Panc1 (cell line): ENCODE results near the gene RBCK1. TPM values are rescaled to one million over a fixed set of nuclear protein-coding genes. Genes with fewer than 3 reads are reported as not detected.

Experiments
- ATAC-seq: fragments of 200-7000 bp; cut with Tn5 transposase; 2 replicates; pipeline ENCODE4 v1.9.1; 2020; ENCODE audit warnings: mild to moderate bottlenecking, moderate library complexity
- BruUV-seq: library from RNA; stranded (reverse); fragments of 400-500 nt; replicated peaks from 2 replicates; lab custom pipeline; 2021; lab: Mats Ljungman, UMichigan
- CTCF ChIA-PET: fragments of 300-600 bp; sonication (Branson Sonifier 250); formaldehyde crosslinking; loops from one replicate; lab custom pipeline; 2022; ENCODE audit warnings: antibody characterized with exemption; lab: Charles Lee
- POLR2A ChIA-PET: fragments of 300-600 bp; sonication (Branson Sonifier 250); formaldehyde crosslinking; loops from one replicate; lab custom pipeline; 2022; ENCODE audit warnings: antibody characterized with exemption; lab: Charles Lee
- DNase-seq: peaks from one replicate; pipeline ENCODE4 v3.0.0-alpha.2; 2010; ENCODE audit warnings: low read depth, low spot score
- H3K27ac ChIP-seq: 2 replicates; pipeline ENCODE4 v1.5.1; 2011; ENCODE audit warnings: mild to moderate bottlenecking, low read length, inconsistent platforms
- H3K27me3 ChIP-seq: fragments of 200-500 bp; sonication (Bioruptor generic); 2 replicates; pipeline ENCODE4 v1.6.0; 2014; ENCODE audit warnings: low read length, inconsistent platforms; ENCODE audit not compliant: control insufficient read depth, insufficient read depth
- H3K36me3 ChIP-seq: fragments of 200-500 bp; sonication (Bioruptor generic); 2 replicates; pipeline ENCODE4 v1.5.1; 2014; ENCODE audit warnings: inconsistent platforms, mild to moderate bottlenecking, low read length, moderate library complexity; ENCODE audit not compliant: control insufficient read depth, insufficient read depth
- H3K4me1 ChIP-seq: 2 replicates; pipeline ENCODE4 v1.5.1; 2011; ENCODE audit warnings: inconsistent platforms, mild to moderate bottlenecking, low read length, moderate library complexity; ENCODE audit not compliant: control insufficient read depth, insufficient read depth
- H3K4me3 ChIP-seq, 2 experiments: 2 replicates each; pipeline ENCODE4 v1.5.1; 2011 to 2012; ENCODE audit warnings: low read depth in 2 of 2, low read length in 2 of 2, mild to moderate bottlenecking in 2 of 2, inconsistent platforms in 1 of 2, moderate library complexity in 1 of 2
- H3K9me3 ChIP-seq: fragments of 200-500 bp; sonication (Bioruptor generic); 2 replicates; pipeline ENCODE4 v1.5.1; 2014; ENCODE audit warnings: low read depth, mild to moderate bottlenecking, inconsistent platforms, low read length, moderate library complexity; ENCODE audit not compliant: control insufficient read depth, insufficient read depth
- POLR2AphosphoS5 ChIP-seq: IDR thresholded peaks from 2 replicates; pipeline ENCODE4 v1.6.1; 2012; ENCODE audit warnings: mild to moderate bottlenecking, low read depth, low read length, moderate library complexity
- SIN3A ChIP-seq: IDR thresholded peaks from 2 replicates; pipeline ENCODE4 v1.6.1; 2012; ENCODE audit warnings: low read depth, mild to moderate bottlenecking, low read length, moderate library complexity, borderline replicate concordance; ENCODE audit not compliant: insufficient read depth
- TCF7L2 ChIP-seq: IDR thresholded peaks from 2 replicates; pipeline ENCODE4 v1.6.1; 2011; ENCODE audit warnings: mild to moderate bottlenecking, low read depth, low read length, inconsistent platforms
- in situ Hi-C: cut with HindIII; loops from 2 replicates; pipeline ENCODE4 v1.10.0; 2016; ENCODE audit warnings: low sequenced_read_pairs, low pct_unique_long_range_greater_than_20kb
- intact Hi-C: fragments of 100-400 bp; cut with micrococcal nuclease; formaldehyde crosslinking; loops from one replicate; pipeline ENCODE4 v1.10.0; 2022; ENCODE audit not compliant: unreplicated experiment
- total RNA-seq: library from RNA; stranded (reverse); gene quantifications from one replicate; pipeline ENCODE4 v1.2.1, GENCODE V29; 2021; ENCODE audit not compliant: unreplicated experiment
- TF ChIP-seq, protein P1 (sequence below), 2 experiments: IDR thresholded peaks; 2 replicates each; pipeline ENCODE4 v1.6.1; 2011 to 2012; ENCODE audit warnings: low read depth in 2 of 2, control low read depth in 1 of 2, low read length in 1 of 2, mild to moderate bottlenecking in 1 of 2, moderate library complexity in 1 of 2; ENCODE audit not compliant: insufficient read depth in 1 of 2
- TF ChIP-seq, protein P2 (sequence below): fragments of 450-650 bp; IDR thresholded peaks from 2 replicates; pipeline ENCODE4 v1.5.1; 2017; ENCODE audit warnings: mild to moderate bottlenecking

RBCK1 gene
- total RNA-seq, 1 experiment from 2014 or later, result 97.1 TPM

DNA sequence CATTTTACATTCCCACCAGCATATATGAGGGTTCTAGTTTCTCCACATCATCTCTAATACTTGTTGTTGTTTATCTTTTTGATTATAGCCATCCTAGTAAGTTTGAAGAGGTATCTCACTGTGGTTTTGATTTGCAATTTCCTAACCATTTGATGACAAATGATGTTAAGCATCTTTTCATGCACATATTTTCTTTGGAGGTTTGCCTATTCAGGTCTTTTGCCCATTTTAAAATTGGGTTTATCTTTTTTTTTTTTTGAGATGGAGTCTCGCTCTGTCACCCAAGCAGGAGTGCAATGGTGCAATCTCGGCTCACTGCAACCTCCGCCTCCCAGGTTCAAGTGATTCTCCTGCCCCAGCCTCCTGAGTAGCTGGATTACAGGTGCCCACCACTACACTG is 4.0 kb downstream of the RBCK1 start:
- in situ Hi-C loops, result no loop called here
- DNase-seq (no peak), ATAC-seq (no peak)
- Histone ChIP-seq H3K36me3 (peaks cover 11% of the 10 kb centered on the region), H3K4me1 (peaks cover 14% of the 10 kb centered on the region), H3K4me3 (no peak overlapping the region), H3K27ac (no peak overlapping the region), H3K27me3 (no peaks in the 10 kb centered on the region), H3K9me3 (no peaks in the 10 kb centered on the region)
- TF ChIP-seq, protein P1, sequence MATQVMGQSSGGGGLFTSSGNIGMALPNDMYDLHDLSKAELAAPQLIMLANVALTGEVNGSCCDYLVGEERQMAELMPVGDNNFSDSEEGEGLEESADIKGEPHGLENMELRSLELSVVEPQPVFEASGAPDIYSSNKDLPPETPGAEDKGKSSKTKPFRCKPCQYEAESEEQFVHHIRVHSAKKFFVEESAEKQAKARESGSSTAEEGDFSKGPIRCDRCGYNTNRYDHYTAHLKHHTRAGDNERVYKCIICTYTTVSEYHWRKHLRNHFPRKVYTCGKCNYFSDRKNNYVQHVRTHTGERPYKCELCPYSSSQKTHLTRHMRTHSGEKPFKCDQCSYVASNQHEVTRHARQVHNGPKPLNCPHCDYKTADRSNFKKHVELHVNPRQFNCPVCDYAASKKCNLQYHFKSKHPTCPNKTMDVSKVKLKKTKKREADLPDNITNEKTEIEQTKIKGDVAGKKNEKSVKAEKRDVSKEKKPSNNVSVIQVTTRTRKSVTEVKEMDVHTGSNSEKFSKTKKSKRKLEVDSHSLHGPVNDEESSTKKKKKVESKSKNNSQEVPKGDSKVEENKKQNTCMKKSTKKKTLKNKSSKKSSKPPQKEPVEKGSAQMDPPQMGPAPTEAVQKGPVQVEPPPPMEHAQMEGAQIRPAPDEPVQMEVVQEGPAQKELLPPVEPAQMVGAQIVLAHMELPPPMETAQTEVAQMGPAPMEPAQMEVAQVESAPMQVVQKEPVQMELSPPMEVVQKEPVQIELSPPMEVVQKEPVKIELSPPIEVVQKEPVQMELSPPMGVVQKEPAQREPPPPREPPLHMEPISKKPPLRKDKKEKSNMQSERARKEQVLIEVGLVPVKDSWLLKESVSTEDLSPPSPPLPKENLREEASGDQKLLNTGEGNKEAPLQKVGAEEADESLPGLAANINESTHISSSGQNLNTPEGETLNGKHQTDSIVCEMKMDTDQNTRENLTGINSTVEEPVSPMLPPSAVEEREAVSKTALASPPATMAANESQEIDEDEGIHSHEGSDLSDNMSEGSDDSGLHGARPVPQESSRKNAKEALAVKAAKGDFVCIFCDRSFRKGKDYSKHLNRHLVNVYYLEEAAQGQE (IDR thresholded peaks at IDR 0.05; ENCODE audit: insufficient read depth in 1 of 2, low read depth in 2 of 2, low read length in 1 of 2), result no peak
- TF ChIP-seq POLR2AphosphoS5 (no peak), TCF7L2 (no peak), SIN3A (no peak)
- TF ChIP-seq, protein P2, sequence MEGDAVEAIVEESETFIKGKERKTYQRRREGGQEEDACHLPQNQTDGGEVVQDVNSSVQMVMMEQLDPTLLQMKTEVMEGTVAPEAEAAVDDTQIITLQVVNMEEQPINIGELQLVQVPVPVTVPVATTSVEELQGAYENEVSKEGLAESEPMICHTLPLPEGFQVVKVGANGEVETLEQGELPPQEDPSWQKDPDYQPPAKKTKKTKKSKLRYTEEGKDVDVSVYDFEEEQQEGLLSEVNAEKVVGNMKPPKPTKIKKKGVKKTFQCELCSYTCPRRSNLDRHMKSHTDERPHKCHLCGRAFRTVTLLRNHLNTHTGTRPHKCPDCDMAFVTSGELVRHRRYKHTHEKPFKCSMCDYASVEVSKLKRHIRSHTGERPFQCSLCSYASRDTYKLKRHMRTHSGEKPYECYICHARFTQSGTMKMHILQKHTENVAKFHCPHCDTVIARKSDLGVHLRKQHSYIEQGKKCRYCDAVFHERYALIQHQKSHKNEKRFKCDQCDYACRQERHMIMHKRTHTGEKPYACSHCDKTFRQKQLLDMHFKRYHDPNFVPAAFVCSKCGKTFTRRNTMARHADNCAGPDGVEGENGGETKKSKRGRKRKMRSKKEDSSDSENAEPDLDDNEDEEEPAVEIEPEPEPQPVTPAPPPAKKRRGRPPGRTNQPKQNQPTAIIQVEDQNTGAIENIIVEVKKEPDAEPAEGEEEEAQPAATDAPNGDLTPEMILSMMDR, result no peak
- no TSS peak for BruUV-seq
- ChIA-PET CTCF (no interaction called here), POLR2A (no interaction called here)
- intact Hi-C loops, result no loop called here

DNA sequence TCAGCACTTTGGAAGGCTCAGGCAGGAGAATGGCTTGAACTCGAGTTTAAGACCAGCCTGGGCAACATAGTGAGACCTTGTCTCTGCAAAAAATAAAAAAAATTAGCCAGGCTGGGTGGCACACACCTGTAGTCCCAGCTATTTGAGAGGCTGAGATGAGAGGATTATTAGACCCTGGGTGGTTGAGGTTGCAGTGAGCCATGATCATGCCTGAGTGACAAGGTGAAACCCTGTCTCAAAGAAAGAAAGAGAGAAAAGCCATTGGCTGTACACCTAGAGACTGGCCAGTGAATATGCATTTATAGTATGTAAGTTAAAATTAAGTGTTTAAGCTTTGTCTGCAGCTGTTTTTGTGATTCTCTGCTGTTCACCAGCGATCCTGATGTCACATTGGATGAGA is 6.1 kb downstream of the RBCK1 start:
- ChIA-PET CTCF (no interaction called here), POLR2A (interaction anchor here (0.5 kb wide), 1 partner anchor 56 kb away, joined by 7 read pairs; no protein-coding TSS in a partner anchor)
- Histone ChIP-seq H3K27ac (no peak overlapping the region), H3K36me3 (peaks cover 11% of the 10 kb centered on the region), H3K4me3 (no peak overlapping the region), H3K9me3 (no peaks in the 10 kb centered on the region), H3K27me3 (no peaks in the 10 kb centered on the region), H3K4me1 (peaks cover 16% of the 10 kb centered on the region)
- TF ChIP-seq, protein P2, result no peak
- TF ChIP-seq, protein P1 (IDR thresholded peaks at IDR 0.05; ENCODE audit: insufficient read depth in 1 of 2, low read depth in 2 of 2, low read length in 1 of 2), result no peak
- TF ChIP-seq SIN3A (no peak), TCF7L2 (no peak), POLR2AphosphoS5 (no peak)
- in situ Hi-C loops (no loop called here), intact Hi-C loops (no loop called here)
- DNase-seq (no peak), ATAC-seq (no peak)
- BruUV-seq, result no TSS peak
